LNCAP (cell line): ENCODE data around the gene RER1.

Source experiments
- TF ChIP-seq, protein P1 (sequence below): fragments of 450-650 bp; IDR thresholded peaks from 2 replicates; pipeline ENCODE4 v1.5.1; 2017; ENCODE audit warnings: mild to moderate bottlenecking

The RER1 gene

GRCh38 chr1:2399890-2400575, 8.4 kb downstream of the RER1 start:
- TF ChIP-seq, protein P1, sequence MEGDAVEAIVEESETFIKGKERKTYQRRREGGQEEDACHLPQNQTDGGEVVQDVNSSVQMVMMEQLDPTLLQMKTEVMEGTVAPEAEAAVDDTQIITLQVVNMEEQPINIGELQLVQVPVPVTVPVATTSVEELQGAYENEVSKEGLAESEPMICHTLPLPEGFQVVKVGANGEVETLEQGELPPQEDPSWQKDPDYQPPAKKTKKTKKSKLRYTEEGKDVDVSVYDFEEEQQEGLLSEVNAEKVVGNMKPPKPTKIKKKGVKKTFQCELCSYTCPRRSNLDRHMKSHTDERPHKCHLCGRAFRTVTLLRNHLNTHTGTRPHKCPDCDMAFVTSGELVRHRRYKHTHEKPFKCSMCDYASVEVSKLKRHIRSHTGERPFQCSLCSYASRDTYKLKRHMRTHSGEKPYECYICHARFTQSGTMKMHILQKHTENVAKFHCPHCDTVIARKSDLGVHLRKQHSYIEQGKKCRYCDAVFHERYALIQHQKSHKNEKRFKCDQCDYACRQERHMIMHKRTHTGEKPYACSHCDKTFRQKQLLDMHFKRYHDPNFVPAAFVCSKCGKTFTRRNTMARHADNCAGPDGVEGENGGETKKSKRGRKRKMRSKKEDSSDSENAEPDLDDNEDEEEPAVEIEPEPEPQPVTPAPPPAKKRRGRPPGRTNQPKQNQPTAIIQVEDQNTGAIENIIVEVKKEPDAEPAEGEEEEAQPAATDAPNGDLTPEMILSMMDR = no peak

DNA sequence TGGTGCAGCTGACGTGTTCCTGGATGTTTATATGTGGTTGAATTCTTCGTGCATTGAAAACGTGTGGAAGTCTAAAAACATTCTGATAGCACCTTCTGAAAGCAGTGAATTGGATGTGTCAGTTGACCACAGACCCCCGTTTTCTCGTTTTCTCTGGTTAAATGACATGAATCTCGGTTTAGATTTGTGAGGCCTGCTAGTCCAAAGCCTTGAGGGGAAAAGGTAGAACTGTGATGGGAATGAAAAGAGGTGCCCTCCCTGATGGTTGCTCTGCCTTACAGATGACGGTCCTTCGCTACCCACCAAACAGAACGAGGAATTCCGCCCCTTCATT, 8.9 kb downstream of the RER1 start:
- TF ChIP-seq, protein P1 = no peak

GRCh38 chr1:2400950-2401649, 9.5 kb downstream of the RER1 start:
- TF ChIP-seq, protein P1 = no peak

- TF ChIP-seq, protein P1 = no peak
Measured at GRCh38 chr1:2402420-2402819, 10.8 kb downstream of the RER1 start.

GRCh38 chr1:2403273-2403672, 11.6 kb downstream of the RER1 start:
- TF ChIP-seq, protein P1 = no peak

GRCh38 chr1:2404142-2404889, 12.7 kb downstream of the RER1 start:
- TF ChIP-seq, protein P1 = no peak

- TF ChIP-seq, protein P1 = no peak
Measured at GRCh38 chr1:2404890-2405511, 13.4 kb downstream of the RER1 start.
